ENCODE data around the gene BGLAP.

Gene BGLAP

GRCh38 chr1:156270314-156270713, 28.3 kb downstream of the BGLAP start:
- no peak overlapping the region for H3K27ac ChIP-seq
- TF ChIP-seq, protein P1, sequence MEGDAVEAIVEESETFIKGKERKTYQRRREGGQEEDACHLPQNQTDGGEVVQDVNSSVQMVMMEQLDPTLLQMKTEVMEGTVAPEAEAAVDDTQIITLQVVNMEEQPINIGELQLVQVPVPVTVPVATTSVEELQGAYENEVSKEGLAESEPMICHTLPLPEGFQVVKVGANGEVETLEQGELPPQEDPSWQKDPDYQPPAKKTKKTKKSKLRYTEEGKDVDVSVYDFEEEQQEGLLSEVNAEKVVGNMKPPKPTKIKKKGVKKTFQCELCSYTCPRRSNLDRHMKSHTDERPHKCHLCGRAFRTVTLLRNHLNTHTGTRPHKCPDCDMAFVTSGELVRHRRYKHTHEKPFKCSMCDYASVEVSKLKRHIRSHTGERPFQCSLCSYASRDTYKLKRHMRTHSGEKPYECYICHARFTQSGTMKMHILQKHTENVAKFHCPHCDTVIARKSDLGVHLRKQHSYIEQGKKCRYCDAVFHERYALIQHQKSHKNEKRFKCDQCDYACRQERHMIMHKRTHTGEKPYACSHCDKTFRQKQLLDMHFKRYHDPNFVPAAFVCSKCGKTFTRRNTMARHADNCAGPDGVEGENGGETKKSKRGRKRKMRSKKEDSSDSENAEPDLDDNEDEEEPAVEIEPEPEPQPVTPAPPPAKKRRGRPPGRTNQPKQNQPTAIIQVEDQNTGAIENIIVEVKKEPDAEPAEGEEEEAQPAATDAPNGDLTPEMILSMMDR (conservative IDR thresholded peaks at IDR 0.05) = no peak

GRCh38 chr1:156276532-156276931, 34.5 kb downstream of the BGLAP start:
- H3K27ac ChIP-seq = no peak overlapping the region
- TF ChIP-seq, protein P1 (conservative IDR thresholded peaks at IDR 0.05) = no peak

GRCh38 chr1:156276966-156277381, 35.0 kb downstream of the BGLAP start:
- TF ChIP-seq, protein P1 (conservative IDR thresholded peaks at IDR 0.05) = no peak
- no peak overlapping the region for H3K27ac ChIP-seq

GRCh38 chr1:156279837-156280236, 37.9 kb downstream of the BGLAP start:
- TF ChIP-seq, protein P1 (conservative IDR thresholded peaks at IDR 0.05) = no peak
- no peak overlapping the region for H3K27ac ChIP-seq

DNA sequence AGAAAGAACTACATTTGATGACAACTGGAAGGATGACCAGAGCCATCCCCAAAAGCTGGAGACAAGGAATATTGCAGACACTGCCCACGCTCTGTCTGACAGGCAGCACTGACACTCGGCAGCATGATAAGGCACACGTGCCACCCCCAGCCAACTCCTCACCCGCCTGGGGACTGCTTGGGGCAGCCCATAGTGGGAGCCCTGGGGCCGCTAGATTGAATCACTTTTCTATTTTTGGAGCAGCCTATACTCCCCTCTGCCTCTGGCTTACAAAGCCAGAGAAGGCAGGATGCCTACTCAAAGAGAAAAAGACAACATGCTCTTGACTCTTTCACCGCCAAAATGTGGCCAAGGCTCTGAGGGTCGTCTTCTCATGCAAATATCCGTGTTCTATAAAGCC, 39.3 kb downstream of the BGLAP start:
- peak overlapping the region; percentile 92 for H3K27ac ChIP-seq
- TF ChIP-seq, protein P1 (conservative IDR thresholded peaks at IDR 0.05) = no peak

DNA sequence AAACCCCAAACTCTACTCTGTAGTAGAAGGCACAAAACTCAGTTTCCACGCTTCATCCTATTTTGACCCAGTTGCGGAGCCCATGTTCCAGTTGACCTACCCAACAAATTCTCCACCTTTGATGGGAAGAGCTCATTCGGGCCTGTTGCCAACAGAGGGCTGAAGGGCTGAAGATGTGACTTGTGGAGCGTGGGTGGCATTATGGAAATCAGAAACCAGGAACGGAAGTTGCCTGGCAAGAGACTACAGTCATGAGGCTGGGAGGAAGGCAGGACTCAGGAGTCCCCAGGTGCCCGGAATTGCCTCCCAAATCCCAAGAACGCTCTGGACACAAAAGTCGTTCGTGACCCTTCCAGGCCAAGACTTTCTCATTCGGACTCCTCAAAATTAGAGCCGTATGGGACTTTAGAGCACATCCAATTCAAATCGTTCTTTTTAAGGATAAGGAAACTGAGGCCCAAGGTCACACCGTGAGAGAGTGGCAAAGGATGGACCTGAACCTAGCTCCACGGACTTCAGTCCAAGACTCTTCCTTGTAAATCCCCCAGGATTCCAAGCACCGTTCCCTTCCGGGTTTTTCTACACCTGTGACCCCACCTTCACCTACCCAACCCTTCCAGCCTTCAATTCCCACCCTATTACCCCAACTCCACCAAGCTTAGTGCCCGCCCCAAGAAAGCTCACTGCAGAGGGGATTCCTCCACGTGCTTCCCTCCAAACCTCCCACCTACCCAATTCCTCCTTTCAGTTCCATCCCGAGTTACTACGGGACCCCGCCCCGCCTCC, 39.9 kb downstream of the BGLAP start:
- peak overlapping the region; percentile 92 for H3K27ac ChIP-seq
- TF ChIP-seq, protein P1 (conservative IDR thresholded peaks at IDR 0.05) = no peak

DNA sequence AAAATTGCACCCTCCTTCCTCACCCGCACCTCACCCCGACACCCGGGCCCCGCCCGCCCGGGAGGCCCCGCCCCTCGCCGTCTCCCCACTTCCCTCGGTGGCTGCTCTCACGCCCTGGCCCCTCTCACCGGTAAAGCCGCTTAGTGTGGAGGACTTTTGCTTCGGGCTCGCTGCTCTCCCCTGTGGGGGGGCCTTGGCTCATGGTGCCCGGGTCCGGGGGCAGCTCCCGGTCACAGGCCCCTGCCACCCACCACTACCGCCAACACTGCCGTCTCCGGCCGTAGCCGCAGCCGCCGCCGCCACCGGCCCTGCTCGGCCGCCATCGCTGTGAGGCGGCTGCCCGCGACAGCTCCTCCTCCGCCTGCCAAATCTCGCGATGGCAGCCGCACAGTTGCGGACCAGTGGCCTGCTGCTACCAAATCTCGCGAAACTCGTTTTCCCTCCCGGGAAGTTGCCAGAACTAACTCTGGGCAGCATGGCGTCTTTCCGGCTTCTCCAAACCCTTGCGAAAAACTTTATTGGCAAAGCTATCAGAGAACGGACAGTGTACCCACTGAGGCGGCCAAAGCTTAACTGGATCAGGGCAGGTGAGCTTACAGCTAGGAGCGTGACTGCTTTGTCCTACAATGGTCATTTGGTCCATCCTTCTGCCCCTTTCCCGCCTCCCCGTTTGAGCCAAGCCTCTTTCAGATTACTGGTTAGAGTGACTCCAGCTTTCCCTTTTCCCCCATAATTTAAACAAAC, 40.7 kb downstream of the BGLAP start, which contains the start of gene SMG5:
SMG5 (minus strand) TSS at position 347 of the 744 bp plus-strand sequence; CDS start at position 202, 145 bp downstream.
- TF ChIP-seq, protein P1 (conservative IDR thresholded peaks at IDR 0.05) = no peak
- peak within 1 kb of the TSS; percentile 92 for H3K27ac ChIP-seq

Measured in VCaP (cell line).